Measurements from ENCODE around the gene HK3.
"Not testable (repeated sequence)": the region's sequence is repeated elsewhere in the genome, so short reads cannot be mapped to it uniquely, and the experiment has no call there.

The HK3 gene

DNA sequence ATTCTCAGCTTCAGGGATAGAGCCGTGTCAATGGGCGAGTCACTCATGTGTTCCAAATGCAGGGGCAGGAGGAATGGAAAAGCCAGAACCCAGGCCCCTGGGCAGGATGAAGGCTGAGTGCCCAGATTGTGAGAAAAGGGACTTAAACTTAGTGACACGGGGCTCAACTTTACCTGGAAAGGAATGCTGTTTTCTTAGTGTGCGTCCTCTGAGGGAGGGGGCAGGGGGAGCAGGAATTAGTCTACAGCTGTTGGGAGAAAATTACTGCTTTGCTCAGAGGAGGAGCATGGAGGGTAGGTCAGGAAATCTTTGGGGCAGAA lies 14.6 kb downstream of the HK3 start:
- DNase-seq (ENCODE audit: low read depth in 1 of 2, low spot score in 1 of 2): no peak

DNA sequence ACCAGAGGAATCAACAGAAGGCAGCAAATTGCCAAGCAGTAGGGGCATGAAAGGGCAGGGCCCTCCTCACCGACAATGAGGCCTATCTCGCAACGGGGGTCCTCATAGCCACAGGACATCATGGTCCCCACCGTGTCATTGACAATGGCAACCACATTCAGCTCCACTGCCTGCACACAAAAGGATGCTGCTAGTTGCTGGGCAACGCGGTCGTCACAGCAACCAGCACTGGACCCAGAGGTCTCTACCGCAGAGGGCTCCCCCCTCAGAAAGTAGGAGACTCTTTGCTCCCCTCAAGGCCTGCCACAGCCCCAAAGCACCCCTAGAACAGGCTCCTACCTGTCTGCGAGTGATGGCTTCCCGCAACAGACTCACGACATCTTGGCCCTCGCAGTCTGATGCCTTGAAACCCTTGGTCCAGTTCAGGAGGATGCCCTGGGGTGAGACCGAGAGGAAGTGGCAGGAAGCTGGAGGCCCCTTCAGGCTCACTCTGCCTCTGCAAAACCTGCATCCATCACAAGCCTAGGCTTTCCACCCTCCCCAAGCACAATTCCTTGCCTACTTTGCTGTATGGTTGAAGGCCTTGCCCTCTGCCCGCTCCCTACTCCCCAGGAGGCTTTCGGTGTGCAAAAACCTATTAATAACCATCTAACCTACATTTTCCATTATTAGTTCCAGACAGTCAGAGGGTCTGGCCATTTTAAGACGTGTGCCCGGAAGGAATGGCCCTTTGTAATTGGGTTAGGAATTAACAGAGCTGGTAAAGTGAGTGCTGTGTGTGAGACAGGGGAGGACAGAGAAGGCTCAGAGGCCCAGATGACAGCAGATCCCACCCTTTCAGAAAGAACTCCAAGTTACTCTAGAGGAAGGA lies 15.2 kb downstream of the HK3 start:
- no peak for DNase-seq (ENCODE audit: low read depth in 1 of 2, low spot score in 1 of 2)

DNA sequence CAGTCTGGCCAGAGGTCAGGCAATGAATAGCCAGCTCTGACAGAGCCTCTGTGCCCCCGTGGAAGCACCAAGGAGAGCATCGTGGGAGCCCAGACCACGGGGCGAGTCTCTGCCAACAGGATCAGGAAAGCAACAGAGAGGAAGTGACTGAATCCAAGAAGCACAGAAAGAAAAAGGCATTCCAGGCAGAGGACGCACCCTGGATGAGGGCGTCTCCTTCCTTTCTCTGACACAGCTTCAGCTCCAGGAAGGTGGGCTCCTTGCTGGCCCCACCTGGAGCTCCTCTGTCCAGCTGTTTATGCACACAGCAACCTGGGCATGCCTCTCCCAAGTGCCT lies 16.6 kb downstream of the HK3 start:
- no peak for DNase-seq (ENCODE audit: low read depth in 1 of 2, low spot score in 1 of 2)

DNA sequence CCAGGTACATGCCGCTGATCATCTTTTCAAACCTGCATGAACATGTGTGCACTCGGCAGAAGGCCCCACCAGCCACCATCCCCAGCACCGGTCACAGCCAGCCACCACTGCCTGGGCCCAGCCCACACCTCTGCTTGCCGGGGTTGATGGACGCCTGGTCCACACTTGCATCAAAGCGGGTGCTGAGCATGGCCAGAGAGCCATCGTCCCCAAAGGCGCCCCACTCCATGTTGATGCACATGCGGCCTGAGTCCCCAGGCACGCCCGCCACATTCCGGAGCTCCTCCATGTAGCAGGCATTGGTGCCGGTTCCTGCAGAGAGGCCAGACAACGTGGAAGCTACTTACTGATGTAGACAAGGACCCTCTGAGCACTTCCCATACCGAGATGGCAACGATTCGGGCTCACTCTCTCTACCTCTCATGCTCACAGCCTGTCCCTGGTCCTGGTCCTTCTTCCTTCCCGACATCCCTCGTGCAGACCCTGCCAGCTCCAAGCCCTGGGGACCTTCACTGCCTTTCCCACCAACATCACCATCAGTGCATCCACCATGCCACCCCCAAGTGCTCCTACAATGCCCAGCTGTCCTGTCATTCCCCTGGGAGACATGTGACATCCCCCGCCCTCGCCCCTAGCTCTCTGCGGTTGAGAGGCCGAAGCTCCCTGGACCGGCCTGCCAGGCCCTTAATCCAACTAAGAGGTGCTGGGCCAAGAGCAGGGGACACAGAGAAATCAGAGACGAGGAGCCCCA lies 17.2 kb downstream of the HK3 start:
- DNase-seq (ENCODE audit: low read depth in 1 of 2, low spot score in 1 of 2): no peak

DNA sequence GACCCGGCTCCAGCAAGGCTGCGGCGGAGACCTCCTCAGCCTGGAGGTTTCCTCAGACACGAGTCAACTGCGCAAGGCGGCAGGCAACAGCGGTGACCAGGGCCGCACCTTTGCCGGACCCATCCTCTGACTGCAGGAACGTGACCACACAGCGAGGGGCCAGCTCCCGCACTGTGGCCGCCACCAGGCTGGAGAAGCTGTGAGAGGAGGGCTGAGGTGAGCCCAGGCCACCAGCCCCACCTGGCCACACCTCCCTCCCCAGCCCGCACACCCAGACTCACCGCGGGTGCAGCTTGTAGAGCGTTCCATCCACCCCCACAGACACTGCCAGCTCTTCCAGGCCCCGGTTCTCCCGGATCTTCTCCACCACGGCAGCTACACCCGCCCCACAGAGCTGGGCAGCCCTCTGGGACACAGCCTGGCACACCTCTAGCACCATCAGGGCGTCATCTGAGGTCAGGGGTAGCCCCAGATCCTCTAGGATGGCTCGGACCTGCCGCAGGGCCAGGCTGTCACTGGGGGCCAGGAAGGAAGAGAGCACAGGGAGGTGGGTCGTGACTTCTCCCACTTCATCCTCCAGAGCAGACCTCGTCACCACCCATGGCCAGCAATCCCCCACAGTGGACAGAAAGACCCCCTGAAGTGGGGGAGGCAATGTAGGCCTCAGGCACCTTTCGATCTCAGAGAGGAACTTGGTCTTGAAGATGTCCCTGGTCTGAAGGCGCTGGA lies 18.0 kb downstream of the HK3 start:
- no peak for DNase-seq (ENCODE audit: low read depth in 1 of 2, low spot score in 1 of 2)

DNA sequence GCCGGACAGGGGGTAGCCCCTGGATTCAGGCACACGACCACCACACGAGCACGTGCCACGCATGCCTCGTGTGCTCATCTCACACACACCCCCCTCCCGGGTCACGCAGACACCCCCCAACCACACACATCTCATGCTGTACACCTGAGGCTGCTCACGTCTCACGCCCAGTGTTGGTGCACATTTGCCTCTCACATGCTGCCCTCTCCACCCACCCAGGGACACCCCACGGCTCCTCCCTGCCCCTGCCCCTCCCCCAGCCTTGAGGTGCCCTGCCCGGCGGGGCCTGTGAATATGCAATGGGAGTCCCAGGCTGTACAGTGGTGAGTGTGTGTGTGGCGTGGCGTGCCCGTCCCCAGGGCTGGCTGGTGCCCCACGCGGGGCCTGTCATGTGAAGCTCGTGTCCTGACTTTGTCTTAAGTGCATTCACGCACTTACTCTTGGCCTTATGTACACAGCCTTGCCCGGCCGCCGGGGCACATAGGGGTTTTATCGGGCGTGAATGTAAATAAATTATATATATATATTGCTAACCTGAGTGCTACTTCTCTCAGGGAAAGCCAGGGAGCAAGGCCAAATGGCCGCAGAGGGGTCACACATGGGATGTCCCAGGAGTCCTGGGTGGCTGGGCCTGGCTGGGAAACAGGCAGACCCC lies 18.7 kb downstream of the HK3 start:
- no peak for DNase-seq (ENCODE audit: low read depth in 1 of 2, low spot score in 1 of 2)

DNA sequence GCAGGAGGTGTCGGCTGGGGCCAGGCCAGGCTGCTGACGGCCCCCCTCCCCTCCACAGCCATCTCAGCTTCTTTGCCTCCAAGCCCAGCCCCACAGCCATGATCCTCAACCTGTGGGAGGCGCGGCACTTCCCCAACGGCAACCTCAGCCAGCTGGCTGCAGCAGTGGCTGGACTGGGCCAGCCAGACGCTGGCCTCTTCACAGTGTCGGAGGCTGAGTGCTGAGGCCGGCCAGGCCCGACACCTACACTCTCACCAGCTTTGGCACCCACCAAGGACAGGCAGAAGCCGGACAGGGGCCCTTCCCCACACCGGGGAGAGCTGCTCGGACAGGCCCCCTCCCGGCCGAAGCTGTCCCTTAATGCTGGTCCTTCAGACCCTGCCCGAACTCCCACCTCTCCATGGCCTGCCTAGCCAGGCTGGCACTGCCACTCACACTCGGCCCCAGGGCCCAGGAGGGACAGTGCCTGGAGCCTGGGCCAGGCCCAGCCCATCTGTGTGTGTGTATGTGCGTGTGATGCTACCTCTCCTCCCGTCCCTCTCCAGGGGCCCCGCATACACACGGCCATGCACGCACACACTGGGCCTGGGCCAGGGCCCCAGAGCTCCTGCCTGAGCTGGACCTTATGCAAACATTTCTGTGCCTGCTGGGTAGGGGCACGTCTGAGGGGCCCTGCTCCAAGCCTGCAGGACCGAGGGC lies 19.3 kb downstream of the HK3 start:
- DNase-seq (ENCODE audit: low read depth in 1 of 2, low spot score in 1 of 2): no peak

DNA sequence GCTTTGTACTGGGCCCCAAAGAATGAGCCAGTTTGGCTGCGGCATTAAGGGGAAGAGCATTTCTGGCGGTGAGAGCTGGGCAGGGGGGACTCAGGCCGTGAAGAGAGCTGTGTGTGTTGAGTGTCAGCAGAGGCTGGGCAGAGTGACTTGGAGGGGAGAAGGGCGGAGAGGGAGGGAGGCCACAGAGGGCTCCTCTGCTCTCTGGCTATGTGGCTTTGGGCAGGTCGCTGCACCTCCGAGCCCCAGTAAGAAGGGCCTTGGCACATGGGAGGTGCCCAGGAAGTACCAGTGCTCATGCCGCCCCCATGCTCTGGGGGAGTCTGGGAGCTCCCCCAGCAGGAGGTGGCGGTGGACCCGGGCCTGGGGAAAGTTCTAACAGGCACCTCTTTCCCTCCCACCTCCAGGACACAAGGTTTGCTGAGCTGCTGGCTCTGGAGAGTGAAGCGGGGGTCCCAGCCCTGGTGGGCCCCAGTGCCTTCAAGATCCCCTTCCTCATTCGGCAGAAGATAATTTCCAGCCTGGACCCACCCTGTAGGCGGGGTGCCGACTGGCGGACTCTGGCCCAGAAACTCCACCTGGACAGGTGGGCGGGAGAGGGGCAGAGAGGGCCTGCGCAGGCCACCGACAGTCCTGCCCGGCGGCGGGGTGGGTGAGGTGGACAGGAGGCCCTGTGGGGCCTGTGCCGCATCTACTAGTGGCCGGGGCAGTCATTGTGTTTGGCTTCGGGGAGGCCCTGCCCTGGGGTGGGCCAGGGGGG lies 20.1 kb downstream of the HK3 start:
- no peak for DNase-seq (ENCODE audit: low read depth in 1 of 2, low spot score in 1 of 2)

DNA sequence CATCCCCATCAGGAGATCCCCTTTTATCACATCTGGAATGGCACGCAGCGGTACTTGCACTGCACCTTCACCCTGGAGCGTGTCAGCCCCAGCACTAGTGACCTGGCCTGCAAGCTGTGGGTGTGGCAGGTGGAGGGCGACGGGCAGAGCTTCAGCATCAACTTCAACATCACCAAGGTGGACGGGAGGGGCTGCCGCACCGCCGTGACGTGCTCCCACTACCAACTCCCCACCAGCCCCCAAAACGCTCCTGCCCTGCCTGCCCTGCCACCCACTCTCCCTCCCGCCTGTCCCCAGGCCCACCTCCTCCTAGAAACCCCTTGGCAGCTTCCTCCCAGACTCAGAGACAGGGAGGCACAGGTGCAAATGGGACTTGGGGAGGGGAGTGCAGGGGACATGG lies 20.7 kb downstream of the HK3 start:
- no peak for DNase-seq (ENCODE audit: low read depth in 1 of 2, low spot score in 1 of 2)

DNA sequence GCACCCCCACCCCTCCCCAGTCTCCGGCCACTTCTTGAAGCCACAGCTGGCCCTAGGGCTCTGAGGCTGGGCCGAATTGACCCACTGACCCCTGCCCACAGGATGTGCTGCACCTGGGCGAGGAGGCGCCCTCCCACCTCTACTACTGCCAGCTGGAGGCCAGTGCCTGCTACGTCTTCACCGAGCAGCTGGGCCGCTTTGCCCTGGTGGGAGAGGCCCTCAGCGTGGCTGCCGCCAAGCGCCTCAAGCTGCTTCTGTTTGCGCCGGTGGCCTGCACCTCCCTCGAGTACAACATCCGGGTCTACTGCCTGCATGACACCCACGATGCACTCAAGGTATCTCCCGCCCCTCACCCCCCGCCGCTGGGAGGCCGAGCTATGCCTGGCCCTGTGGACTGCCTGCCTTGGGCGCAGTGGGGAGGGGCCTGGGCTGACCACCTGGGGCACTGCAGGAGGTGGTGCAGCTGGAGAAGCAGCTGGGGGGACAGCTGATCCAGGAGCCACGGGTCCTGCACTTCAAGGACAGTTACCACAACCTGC lies 21.3 kb downstream of the HK3 start:
- no peak for DNase-seq (ENCODE audit: low read depth in 1 of 2, low spot score in 1 of 2)

DNA sequence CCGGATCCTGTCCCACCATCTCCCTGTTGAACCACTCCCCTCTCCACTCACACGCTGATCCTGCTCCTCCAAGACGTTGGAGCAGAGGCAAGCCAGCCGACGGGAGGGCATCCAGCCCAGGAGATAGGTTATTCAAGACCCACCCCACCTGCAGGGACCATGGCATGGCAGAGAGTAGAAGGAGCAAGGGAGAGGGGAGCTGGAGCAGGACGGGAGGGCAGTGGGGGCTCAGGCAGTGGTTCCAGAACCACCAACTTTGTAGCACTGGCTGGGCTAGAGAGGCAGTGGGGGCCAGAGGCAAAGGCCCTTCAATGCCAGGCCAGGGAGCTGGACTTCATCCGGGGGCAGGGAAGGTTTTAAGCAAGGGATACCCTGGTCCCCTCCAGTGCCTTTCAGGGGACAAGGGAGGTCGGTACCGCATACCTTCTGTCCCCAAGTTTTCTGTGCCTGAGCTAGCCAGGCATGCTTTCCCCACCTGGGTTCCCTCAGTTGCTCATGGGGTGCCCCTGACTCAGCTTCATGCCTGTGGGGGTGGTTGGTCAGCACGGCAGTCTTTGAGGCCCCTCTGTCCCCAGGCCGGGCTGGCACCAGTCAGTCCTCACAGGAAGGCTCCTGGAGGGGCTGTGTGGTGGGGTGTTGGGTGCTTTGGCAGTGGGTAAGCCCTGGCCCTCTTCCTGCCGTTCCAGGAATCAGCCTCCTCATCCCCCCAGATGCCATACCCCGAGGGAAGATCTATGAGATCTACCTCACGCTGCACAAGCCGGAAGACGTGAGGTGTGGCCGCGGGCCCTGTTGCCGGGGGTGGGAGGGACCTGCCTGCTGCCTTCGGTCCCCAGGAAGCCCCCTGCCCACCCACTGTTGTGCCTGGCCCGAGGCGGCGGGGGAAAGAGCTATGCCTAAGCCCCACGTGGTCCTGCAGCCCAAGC lies 22.4 kb downstream of the HK3 start:
- DNase-seq (ENCODE audit: low read depth in 1 of 2, low spot score in 1 of 2): no peak

DNA sequence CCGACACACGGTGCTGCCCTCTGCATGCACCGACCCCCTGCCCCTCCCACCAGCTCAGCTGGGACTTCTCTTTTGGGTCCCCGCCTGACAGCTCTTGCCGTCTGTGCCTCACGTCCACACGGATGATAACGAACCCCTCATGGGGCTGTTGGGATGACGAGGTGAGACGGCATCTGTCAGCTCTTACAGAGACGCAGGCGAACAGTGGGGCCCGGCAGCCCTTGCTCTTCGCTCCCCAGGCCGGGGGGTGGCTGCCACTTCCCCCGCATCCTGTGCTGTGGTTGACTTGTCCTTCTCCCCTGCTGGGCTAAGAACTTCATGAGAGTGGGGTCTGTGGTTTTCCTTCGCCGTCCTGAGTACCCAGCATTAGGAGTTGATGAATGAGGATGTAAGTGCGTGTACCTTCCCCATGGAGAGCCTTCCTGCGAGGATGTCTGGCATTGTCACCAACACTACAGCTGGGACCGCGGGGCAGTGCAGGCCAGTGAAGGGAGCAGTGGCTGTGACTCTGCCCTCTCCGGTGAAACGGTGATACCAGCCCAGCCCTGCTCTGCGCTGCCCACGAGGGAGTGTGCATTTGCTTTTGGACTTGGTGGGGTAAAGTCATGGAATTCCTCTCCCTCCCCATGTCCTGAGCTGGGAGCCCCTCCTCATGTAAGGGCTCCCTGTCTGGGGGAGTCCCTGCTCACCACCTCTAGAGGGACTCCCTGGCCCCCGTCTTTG lies 23.2 kb downstream of the HK3 start:
- DNase-seq (ENCODE audit: low read depth in 1 of 2, low spot score in 1 of 2): no peak

DNA sequence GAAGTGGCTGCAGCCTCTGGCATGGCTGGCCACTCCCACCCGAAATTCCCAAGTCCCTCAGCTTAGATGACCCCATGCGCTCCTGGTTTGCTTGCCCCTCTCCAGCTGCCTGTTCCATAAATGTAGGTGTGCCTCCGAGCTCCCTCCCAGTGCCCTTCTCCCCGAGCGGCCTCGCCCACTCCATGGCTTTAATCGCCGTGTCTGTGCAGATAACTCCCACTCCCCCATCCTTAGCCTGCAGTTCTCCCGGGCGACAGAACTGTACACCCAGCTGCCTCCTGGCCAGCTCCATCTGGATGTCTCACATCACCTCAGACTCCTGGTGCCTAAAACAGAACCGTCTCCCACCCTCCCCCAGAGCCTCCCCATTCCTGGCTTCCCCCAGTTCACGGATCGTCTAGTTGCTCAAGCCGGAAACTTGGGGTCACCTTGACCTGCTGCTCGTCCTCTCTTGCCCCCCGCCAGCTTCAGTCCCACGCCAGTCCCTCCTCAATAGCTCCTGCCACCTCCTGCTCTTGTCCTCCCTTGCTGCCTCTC lies 24.1 kb downstream of the HK3 start:
- no peak for DNase-seq (ENCODE audit: low read depth in 1 of 2, low spot score in 1 of 2)

DNA sequence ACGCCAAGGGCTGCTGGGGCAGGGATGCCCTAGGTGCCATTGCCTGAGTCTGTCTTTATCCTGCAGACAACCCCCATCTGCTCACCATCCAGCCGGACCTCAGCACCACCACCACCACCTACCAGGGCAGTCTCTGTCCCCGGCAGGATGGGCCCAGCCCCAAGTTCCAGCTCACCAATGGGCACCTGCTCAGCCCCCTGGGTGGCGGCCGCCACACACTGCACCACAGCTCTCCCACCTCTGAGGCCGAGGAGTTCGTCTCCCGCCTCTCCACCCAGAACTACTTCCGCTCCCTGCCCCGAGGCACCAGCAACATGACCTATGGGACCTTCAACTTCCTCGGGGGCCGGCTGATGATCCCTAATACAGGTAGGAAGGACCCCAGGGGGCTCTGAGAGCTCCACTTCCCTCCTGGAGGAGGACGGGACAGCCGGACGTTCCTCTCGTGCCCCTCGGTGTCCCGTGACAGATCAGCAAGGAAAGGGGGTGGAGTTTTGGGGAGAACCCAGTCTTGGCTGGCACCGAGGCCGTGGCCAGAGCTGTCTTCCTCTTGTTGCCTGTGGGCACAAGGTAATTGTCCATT lies 24.9 kb downstream of the HK3 start:
- no peak for DNase-seq (ENCODE audit: low read depth in 1 of 2, low spot score in 1 of 2)

DNA sequence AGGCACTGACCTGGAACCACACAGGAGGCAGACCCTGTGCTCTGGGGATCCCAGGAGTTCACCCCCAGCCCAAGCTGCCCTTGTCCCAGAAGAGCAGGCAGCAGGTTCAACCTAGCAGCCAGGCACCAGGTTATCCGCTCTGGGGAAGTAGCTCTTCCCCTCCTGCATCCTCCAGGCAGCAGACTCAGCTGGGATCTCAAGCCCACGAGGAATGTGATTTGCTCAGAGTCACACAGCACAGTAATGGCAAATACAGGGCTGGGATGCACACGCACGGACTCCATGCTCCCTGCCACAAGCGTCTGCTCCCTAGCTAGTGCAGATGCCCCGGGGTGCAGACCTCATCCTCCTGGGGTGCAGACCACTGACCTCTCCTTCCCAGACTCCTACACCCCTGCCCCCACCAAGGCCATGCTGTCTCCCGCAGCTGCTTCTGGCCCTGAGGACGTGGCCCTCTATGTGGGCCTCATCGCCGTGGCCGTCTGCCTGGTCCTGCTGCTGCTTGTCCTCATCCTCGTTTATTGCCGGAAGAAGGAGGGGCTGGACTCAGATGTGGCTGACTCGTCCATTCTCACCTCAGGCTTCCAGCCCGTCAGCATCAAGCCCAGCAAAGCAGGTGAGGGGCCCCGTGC lies 25.5 kb downstream of the HK3 start:
- no peak for DNase-seq (ENCODE audit: low read depth in 1 of 2, low spot score in 1 of 2)

DNA sequence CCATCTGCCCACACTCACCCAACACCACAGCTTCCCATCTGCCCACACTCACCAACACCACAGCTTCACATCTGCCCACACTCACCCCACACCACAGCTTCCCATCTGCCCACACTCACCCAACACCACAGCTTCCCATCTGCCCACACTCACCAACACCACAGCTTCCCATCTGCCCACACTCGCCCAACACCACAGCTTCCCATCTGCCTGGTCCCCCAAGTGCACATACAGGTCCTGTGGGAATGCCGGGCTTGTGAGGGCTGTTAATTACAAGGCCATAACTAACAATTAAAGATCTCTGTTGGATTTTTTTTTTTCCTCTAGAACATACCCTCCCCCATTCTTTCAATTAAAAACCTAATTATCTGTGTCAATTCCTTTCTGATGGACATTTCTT lies 26.1 kb downstream of the HK3 start:
- not testable (repeated sequence) for DNase-seq (ENCODE audit: low read depth in 1 of 2, low spot score in 1 of 2)

DNA sequence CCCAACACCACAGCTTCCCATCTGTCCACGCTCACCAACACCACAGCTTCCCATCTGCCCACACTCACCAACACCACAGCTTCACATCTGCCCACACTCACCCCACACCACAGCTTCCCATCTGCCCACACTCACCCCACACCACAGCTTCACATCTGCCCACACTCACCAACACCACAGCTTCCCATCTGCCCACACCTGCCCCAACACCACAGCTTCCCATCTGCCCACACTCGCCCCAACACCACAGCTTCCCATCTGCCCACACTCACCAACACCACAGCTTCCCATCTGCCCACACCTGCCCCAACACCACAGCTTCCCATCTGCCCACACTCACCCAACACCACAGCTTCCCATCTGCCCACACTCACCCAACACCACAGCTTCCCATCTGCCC lies 26.6 kb downstream of the HK3 start:
- not testable (repeated sequence) for DNase-seq (ENCODE audit: low read depth in 1 of 2, low spot score in 1 of 2)

Data from activated T-helper 1 cell treated with anti-CD3 and anti-CD28 coated beads, Interleukin-2, amount 50 U/mL, for 16 hours (primary cell).